Spleen (tissue), 11 donors: Measurements from ENCODE around the gene IRAK1BP1. TPM values are rescaled to one million over a fixed set of nuclear protein-coding genes. Genes with fewer than 3 reads are reported as not detected.

ENCODE experiments used
- DNase-seq: peaks from one replicate; pipeline ENCODE4 v3.0.0-alpha.2; 2020
- H3K27ac ChIP-seq, 8 donors: fragments of 200-600 bp; sonication (generic) in 7 of 8; 1 replicate in 4 of 8; 2 replicates in 4 of 8; pipeline versions ENCODE4 v1.5.0 to v1.8.0; 2016 to 2021; ENCODE audit warnings: inconsistent platforms in 4 of 8, mild to moderate bottlenecking in 4 of 8, moderate library complexity in 1 of 8
- H3K27me3 ChIP-seq, 7 donors: fragments of 200-600 bp; sonication (generic) in 6 of 7; replicated peaks in 1 of 7; 1 replicate in 4 of 7; 2 replicates in 3 of 7; pipeline versions ENCODE4 v1.5.0 to v1.8.0; 2016 to 2021; ENCODE audit warnings: inconsistent platforms in 3 of 7, mild to moderate bottlenecking in 1 of 7
- H3K36me3 ChIP-seq, 6 donors: fragments of 200-600 bp; sonication (generic) in 5 of 6; 1 replicate in 4 of 6; 2 replicates in 2 of 6; pipeline versions ENCODE4 v1.5.0 to v1.8.0; 2016 to 2021; ENCODE audit warnings: inconsistent platforms in 2 of 6
- H3K4me1 ChIP-seq, 6 donors: fragments of 200-600 bp; sonication (generic) in 5 of 6; 1 replicate in 3 of 6; 2 replicates in 3 of 6; pipeline versions ENCODE4 v1.5.0 to v1.8.0; 2016 to 2021; ENCODE audit warnings: inconsistent platforms in 3 of 6
- H3K4me3 ChIP-seq, 8 donors: fragments of 200-600 bp; sonication (generic) in 7 of 8; 1 replicate in 4 of 8; 2 replicates in 4 of 8; pipeline versions ENCODE4 v1.5.0 to v1.8.0; 2016 to 2021; ENCODE audit warnings: inconsistent platforms in 4 of 8, mild to moderate bottlenecking in 4 of 8, moderate library complexity in 2 of 8
- H3K9me3 ChIP-seq, 8 donors: fragments of 200-600 bp; sonication (generic) in 7 of 8; 1 replicate in 4 of 8; 2 replicates in 4 of 8; pipeline versions ENCODE4 v1.5.0 to v1.8.0; 2016 to 2021; ENCODE audit warnings: inconsistent platforms in 4 of 8
- POLR2A ChIP-seq, 3 donors: fragments of 450-650 bp; IDR thresholded peaks; one replicate each; pipeline ENCODE4 v1.5.1; 2017; ENCODE audit warnings: antibody characterized with exemption in 3 of 3, mild to moderate bottlenecking in 1 of 3
- POLR2AphosphoS5 ChIP-seq, 3 donors: sonication (generic); formaldehyde crosslinking; IDR thresholded peaks; one replicate each; pipeline ENCODE4 v1.5.1; 2017; ENCODE audit warnings: antibody characterized with exemption in 3 of 3
- WGBS, 5 donors: extraction: QIAGEN DNeasy Blood & Tissue Kit in 3 of 5; methylation state at CpG; one replicate each; pipeline versions ENCODE4 v1.1.5 to v1.1.7; 2013 to 2018; 5-methylcytosine and 5-hydroxymethylcytosine counted together
- intact Hi-C: fragments of 100-400 bp; cut with DNase I; formaldehyde crosslinking; loops from one replicate; pipeline ENCODE4 v1.15.0; 2023; ENCODE audit warnings: low total_unique reads
- polyA plus RNA-seq, 3 donors: library from polyadenylated mRNA; stranded (reverse); fragments of 200-250 nt; gene quantifications; one replicate each; pipeline ENCODE4 v1.2.1, GENCODE V29; 2013
- total RNA-seq, 7 donors: library from RNA; depleted of rRNA in 3 of 7; stranded (reverse); fragments of >200 nt in 3 of 7; fragmentation: NEBNext Ultra II Directional in 4 of 7; extraction: Animal tissue kit (Norgen Biotek cat#: 25700) in 4 of 7; gene quantifications; one replicate each; pipeline versions ENCODE4 v1.1.0 to v1.2.1, GENCODE V29; 2016 to 2021
- TF ChIP-seq, protein P1 (sequence below), 11 experiments: fragments of 200-600 bp in 7 of 11; fragments of 450-650 bp in 4 of 11; sonication (generic) in 4 of 11; IDR thresholded peaks in 8 of 11; conservative IDR thresholded peaks in 3 of 11; 1 replicate in 7 of 11; 2 replicates in 4 of 11; pipeline versions ENCODE4 v1.4.0 to v1.8.0; 2016 to 2021; ENCODE audit warnings: antibody characterized with exemption in 11 of 11, inconsistent platforms in 4 of 11, mild to moderate bottlenecking in 1 of 11
- donor health status: healthy with polysubstance abuse.
- donor health status: DM: no; HTN: no; CAD: no; lungs with moderate emphysema.
- donor health status: DM: no; HTN: no; CAD: no.
- donor health status: Bipolar disorder and iron deficiency.
- donor health status: healthy.
- donor health status: DM: no; HTN: no; CAD: no.
- donor health status: DM: yes; HTN: yes; CAD: no.

The IRAK1BP1 gene
- total and polyA plus RNA-seq, 10 donors = 0.61 to 5.2 (median 3.6) TPM

DNA sequence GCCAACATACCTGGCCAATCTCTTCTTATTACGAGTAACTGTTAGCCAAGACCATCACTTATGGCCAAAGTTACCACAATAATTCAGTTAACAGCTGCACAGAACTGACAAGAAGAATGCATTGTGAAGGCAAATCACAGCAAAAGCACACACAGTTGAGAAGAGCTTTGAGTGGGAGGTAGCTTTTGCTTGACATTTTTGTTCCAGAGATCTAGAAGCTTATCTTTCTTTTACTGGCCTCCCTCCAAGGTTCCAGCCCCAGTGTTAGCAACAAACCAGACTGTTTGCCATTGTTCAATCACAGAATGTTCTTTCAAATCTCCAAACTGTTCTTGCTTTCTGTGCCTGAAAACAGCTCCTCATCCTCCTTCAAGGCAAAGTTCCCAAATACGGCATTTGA, 35.9 kb upstream of the IRAK1BP1 start:
- DNase-seq = no peak
- no peaks in the 10 kb centered on the region for H3K36me3 ChIP-seq
- H3K27ac ChIP-seq = no peak overlapping the region
- intact Hi-C loops = no loop called here
- peaks cover 0 to 8% (median 0%) of the 10 kb centered on the region in 7 donors for H3K27me3 ChIP-seq
- 65 to 85% (median 81%) methylated on average over 2 of the region's 2 CpGs for WGBS, 5 donors
- H3K4me3 ChIP-seq = no peak overlapping the region
- no peaks in the 10 kb centered on the region for H3K4me1 ChIP-seq
- no peaks in the 10 kb centered on the region for H3K9me3 ChIP-seq
- no peak for TF ChIP-seq POLR2A (IDR thresholded peaks at IDR 0.05)
- no peak for TF ChIP-seq POLR2AphosphoS5 (IDR thresholded peaks at IDR 0.05)
- TF ChIP-seq, protein P1, sequence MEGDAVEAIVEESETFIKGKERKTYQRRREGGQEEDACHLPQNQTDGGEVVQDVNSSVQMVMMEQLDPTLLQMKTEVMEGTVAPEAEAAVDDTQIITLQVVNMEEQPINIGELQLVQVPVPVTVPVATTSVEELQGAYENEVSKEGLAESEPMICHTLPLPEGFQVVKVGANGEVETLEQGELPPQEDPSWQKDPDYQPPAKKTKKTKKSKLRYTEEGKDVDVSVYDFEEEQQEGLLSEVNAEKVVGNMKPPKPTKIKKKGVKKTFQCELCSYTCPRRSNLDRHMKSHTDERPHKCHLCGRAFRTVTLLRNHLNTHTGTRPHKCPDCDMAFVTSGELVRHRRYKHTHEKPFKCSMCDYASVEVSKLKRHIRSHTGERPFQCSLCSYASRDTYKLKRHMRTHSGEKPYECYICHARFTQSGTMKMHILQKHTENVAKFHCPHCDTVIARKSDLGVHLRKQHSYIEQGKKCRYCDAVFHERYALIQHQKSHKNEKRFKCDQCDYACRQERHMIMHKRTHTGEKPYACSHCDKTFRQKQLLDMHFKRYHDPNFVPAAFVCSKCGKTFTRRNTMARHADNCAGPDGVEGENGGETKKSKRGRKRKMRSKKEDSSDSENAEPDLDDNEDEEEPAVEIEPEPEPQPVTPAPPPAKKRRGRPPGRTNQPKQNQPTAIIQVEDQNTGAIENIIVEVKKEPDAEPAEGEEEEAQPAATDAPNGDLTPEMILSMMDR (IDR thresholded peaks at IDR 0.05 in 8 of 11, conservative IDR thresholded peaks at IDR 0.05 in 3 of 11) = no peak

DNA sequence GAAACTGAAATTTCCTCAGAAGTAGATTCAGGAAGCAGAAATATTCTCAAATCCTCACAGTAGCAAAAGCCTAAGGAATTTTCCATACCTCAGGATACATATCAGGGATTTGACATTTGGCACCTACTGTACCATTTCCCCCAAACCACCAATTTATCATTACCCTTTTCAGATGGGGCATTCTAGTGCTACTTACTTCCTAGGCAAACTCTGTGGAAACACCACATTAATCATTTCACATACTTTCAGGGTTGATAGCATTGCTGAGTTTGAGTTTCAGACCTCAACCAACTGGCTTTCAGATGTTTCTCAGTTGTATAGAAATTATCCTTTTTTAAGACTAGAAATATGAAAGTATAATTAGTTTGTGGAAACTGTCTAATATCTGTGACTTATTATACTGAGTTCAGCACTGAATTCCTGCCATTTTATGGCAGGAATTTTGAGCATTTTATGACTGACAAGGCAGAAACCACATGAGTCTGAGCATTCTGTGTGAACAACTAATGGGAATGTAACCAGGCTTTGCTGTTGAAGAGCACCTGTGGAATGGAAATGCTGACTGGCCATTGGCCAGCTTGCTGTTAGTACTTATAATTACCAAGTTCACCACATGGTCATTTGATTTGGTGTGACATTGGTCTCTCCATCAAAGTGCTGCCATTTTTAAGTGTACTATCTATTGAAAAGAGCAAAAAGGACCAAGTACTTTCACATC, 35.1 kb upstream of the IRAK1BP1 start:
- TF ChIP-seq POLR2AphosphoS5 (IDR thresholded peaks at IDR 0.05) (no peak), POLR2A (IDR thresholded peaks at IDR 0.05) (no peak)
- TF ChIP-seq, protein P1 (IDR thresholded peaks at IDR 0.05 in 8 of 11, conservative IDR thresholded peaks at IDR 0.05 in 3 of 11) = no peak
- intact Hi-C loops = no loop called here
- Histone ChIP-seq H3K27me3 (peaks cover 0 to 8% (median 0%) of the 10 kb centered on the region in 7 donors), H3K4me3 (no peak overlapping the region), H3K36me3 (no peaks in the 10 kb centered on the region), H3K9me3 (no peaks in the 10 kb centered on the region), H3K27ac (peak overlapping the region in 1 of 8 donors; percentile 21), H3K4me1 (no peaks in the 10 kb centered on the region)
- DNase-seq = no peak

DNA sequence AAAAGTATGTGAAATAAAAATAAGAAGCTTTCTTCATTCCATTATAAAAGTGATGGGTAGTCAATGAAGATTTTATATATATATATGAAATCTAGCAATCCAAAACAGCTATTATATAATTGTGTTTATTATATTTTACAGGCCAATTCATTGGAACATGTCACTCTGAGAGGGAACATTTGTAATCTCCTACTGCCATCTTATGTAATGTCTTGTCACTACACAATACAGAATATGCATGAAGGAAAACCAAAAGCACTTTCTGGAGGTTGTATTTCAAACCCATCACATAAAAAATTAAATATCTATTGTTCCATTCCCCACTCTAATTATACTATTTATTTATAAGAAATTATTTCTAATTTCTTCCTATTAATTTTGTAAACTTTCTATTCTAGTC, 31.5 kb upstream of the IRAK1BP1 start:
- Histone ChIP-seq H3K4me3 (no peak overlapping the region), H3K27me3 (peaks cover 0 to 16% (median 0%) of the 10 kb centered on the region in 7 donors), H3K27ac (no peak overlapping the region), H3K9me3 (peaks cover 0 to 6% (median 0%) of the 10 kb centered on the region in 8 donors), H3K4me1 (no peaks in the 10 kb centered on the region), H3K36me3 (no peaks in the 10 kb centered on the region)
- intact Hi-C loops = no loop called here
- no peak for DNase-seq
- TF ChIP-seq POLR2A (IDR thresholded peaks at IDR 0.05) (no peak), POLR2AphosphoS5 (IDR thresholded peaks at IDR 0.05) (no peak)
- TF ChIP-seq, protein P1 (IDR thresholded peaks at IDR 0.05 in 8 of 11, conservative IDR thresholded peaks at IDR 0.05 in 3 of 11) = no peak

DNA sequence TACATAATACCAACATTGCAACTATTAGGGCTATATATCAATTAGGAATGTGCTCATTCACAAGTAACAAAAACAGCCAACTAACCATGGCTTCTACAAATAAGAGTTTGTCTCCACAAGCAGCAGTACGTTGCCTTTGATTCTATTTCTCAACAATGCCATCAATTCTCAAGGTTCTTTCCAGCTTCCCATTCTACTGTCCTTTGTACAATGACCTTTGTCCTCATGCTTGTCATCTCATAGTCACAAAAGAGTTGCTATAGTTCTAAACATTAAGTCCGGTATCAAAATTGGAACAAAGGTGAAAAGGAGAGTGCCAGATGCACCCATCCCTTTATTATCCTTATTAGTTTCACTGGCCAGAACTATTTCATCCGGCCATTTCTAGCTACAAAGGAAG, 30.8 kb upstream of the IRAK1BP1 start:
- intact Hi-C loops = no loop called here
- H3K9me3 ChIP-seq = peaks cover 0 to 6% (median 0%) of the 10 kb centered on the region in 8 donors
- no peak overlapping the region for H3K4me3 ChIP-seq
- DNase-seq = no peak
- peaks cover 0 to 14% (median 0%) of the 10 kb centered on the region in 7 donors for H3K27me3 ChIP-seq
- H3K27ac ChIP-seq = no peak overlapping the region
- TF ChIP-seq POLR2A (IDR thresholded peaks at IDR 0.05) = no peak
- TF ChIP-seq, protein P1 (IDR thresholded peaks at IDR 0.05 in 8 of 11, conservative IDR thresholded peaks at IDR 0.05 in 3 of 11) = no peak
- TF ChIP-seq POLR2AphosphoS5 (IDR thresholded peaks at IDR 0.05) = no peak
- H3K4me1 ChIP-seq = no peaks in the 10 kb centered on the region
- WGBS, 5 donors = 67 to 77% (median 69%) methylated on average over 3 of the region's 3 CpGs
- no peaks in the 10 kb centered on the region for H3K36me3 ChIP-seq
